GM21515 (cell line): ENCODE results near the gene CPNE7.
"Not testable (repeated sequence)": the region's sequence is repeated elsewhere in the genome, so short reads cannot be mapped to it uniquely, and the experiment has no call there.

Experiments
- ATAC-seq: cut with Tn5 transposase; IDR thresholded peaks from one replicate; pipeline ENCODE4 v1.9.1; 2021; ENCODE audit not compliant: unreplicated experiment

The CPNE7 gene

GRCh38 chr16:89565506-89566372 is 9.8 kb upstream of the CPNE7 start:
- no peak for ATAC-seq

GRCh38 chr16:89567656-89568594 is 7.6 kb upstream of the CPNE7 start:
- ATAC-seq = no peak

GRCh38 chr16:89569506-89570341 is 5.8 kb upstream of the CPNE7 start:
- no peak for ATAC-seq

GRCh38 chr16:89570342-89570923 is 5.1 kb upstream of the CPNE7 start:
- ATAC-seq = no peak

- ATAC-seq = not testable (repeated sequence)
These were observed 4.5 kb upstream of the CPNE7 start for GRCh38 chr16:89570983-89571598.

DNA sequence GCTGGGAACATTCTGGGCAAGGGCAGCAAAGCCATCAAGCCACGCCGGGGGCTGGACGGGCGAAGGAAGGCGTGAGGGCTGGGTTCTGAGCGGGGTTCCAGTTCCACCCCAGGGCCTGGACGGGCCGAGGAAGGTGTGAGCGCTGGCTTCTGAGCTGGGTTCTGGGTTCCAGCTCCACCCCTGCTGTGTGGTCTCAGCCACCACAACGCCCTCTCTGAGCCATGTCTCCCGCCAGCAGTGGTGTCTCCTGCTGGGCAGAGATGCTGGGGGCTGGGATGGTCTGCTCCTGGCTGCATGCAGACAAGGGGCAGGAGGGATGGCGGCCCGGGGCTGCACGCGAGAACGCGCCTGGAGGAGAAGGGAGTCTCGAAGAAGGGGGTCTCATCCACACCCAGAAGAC is 3.9 kb upstream of the CPNE7 start:
- ATAC-seq = no peak

DNA sequence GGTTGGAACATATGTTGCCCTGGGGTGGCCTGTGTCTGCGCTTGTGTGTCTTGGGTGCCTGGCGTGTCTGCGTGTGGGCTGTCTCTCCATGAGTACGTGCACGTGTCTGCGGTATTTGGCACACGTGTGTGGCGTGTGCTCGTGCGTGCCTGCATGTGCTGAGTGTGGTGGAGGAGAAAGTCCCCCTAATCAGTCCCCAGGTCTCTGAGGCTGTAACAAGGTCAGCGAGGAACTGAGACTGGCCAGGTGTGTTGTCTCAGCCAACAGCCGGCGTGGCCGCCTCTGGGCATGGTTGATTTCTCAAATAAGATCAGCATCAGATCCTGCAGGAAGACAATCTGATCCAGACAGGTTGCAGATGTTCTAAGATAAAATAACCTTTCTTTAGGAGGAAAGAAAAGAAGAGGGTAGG is 3.5 kb upstream of the CPNE7 start:
- ATAC-seq = no peak

DNA sequence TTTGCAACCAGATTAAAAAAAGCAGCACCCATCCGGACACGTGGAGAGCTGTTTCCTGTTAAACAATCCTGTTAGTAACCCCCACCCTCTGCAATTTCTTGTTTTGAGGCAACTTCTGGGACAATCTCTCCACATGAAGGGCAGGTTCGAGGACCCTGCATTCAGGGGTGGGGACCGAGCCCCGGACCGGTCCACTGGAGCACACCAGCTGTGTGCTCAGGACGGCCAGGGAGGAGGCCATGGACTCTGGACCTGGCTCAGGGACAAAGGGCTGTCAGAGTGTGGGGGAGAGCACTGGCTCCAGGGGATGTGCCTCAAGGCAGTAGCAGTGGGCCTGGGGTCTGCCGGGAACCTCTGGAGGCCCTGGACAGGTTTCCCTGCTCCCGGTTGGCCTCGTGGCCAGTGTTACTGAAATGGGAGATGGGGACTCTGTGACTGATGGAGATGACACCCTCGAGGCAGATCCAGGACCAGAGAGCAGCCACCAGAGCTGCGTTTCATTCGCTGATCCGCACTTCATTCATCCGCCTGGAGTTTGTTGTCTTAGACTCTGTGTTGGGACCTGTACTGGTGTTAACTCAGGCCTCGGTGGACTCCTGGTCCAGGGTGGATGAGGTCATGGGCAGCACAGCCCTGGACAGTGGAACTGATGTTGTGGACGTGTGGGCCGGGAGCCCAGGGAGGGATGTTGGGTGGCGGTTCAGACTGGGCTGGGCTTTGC is 2.9 kb upstream of the CPNE7 start:
- no peak for ATAC-seq

DNA sequence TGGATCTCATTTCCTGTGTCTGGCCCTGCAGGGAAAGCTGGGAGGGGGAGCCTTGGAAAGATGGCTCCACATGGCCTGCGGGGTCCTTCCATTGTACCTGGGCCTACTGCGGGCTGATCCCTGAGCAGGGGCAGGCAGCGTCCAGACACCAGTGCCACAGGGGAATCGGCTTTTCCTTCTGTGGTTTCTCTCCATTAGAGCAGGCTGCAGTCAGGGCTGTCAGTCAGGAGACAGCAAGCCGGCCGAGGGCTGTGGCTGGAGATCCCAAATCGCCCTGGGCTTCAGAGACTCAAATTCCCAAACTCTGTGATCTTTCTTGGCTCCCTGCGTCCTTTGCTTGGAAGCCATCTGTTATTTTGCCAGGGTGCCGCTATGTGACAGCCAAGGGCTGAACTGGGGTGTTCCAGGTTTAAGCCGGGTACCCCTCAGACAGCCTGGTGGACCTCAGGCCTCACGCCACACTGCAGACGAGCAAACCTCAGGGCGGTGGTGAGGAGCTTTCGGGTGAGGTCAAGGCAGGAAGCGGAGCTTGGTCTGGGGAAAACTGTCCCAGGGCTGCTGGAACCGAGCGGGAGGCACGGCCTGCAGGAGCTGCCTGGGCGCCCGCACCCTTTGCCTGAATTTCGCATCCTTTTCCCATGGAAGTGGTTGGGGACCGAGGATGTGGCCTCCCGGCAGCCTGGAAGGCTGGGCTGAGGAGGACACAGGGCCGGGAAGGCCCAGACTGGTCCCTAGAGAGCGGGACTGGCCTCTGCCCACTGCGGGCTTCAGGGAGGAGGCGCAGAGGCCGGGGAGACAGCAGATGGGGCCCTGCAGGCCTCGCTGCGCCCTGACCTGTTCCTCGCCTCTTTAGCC is 1.5 kb upstream of the CPNE7 start:
- ATAC-seq = no peak

GRCh38 chr16:89574681-89575246 is 794 bp upstream of the CPNE7 start:
- ATAC-seq = no peak

GRCh38 chr16:89576153-89577054 is 846 bp downstream of the CPNE7 start:
- ATAC-seq = no peak

DNA sequence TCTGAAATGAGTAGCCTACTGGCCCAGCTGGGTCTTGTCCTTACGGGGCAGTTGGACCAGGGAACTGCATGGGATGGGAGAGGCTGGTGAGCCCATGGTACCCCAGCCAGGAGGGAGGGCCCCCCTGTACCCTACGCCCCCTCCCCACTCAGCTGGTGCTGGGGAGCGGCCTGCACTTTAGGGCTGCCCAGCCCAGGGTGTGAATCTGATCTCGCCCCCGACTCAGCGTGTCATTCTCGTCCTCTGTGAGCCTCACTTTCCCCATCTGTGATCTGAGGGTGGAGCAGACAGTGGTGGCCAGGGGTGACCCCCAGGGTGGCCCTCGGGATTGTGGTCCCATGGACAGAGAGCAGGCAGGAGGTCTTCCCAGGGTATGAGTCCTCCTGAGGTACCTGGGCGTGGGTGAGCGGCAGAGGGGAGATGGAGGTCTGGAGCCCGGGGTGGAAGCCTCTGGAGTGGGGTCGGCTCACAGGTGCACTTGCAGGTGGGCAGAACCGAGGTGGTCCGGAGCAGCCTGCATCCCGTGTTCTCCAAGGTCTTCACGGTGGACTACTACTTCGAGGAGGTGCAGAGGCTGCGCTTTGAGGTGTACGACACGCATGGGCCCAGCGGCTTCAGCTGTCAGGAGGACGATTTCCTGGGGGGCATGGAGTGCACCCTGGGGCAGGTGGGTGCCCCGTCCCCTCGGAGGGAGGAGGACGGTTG is 1.6 kb downstream of the CPNE7 start:
- no peak for ATAC-seq

DNA sequence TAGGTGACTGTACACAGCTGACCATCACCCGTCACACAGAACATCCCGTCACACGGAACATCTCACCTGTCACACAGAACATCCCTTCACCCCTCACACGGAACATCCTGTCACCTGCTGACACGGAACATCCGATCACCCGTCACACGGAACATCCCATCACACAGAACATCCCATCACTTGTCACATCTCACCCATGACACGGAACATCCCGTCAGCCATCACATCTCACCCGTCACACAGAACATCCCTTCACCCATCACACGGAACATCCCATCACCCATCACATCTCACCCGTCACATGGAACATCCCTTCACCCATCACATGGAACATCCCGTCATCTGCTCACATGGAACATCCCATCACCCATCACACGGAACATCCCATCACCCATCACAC is 3.8 kb downstream of the CPNE7 start:
- ATAC-seq = no peak

- ATAC-seq = no peak
These were observed 5.6 kb downstream of the CPNE7 start for GRCh38 chr16:89581045-89581695.

- ATAC-seq = no peak
These were observed 6.5 kb downstream of the CPNE7 start for GRCh38 chr16:89581861-89582563.
